Tongue (tissue), 2 donors: ENCODE measurements around the gene AFTPH. TPM values are rescaled to one million over a fixed set of nuclear protein-coding genes. Genes with fewer than 3 reads are reported as not detected.

Source experiments
- DNase-seq: peaks from one replicate; pipeline ENCODE4 v3.0.0-alpha.2; 2015
- total RNA-seq: library from RNA; depleted of rRNA; stranded (reverse); fragments of >200 nt; gene quantifications from one replicate; pipeline ENCODE4 v1.2.3, GENCODE V29; 2014

The AFTPH gene
- total RNA-seq, 1 donor from 2014 or later = 38.9 TPM

DNA sequence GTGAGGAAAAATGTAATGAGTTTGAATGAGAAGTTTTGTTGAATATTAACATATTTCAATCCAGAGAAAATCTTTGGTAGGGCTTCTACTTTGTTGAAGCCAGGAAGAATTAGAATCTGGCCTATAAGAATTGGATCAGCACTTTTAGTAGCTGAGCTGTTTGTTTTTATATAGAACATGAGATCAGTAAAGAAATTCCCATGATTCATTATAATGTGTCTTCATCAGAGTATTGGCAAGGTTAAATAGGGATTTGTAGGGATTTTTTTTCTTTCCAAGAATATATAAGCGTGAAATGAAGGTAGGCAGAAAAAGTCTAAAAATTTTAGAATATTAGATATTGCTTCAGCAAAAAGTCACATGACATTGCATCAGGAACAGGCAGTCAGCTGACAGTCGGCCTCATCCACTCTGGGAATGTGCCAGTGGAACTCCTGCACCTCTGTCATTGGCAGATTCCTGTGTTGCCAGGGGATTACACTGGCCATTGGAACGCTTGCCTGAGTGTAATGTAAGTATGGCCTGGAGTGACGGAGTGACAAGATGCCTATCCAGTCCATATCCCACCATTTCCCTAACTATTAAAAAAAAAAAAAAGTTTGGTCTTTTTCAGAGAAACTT is 69.0 kb downstream of the AFTPH start:
- no peak for DNase-seq

DNA sequence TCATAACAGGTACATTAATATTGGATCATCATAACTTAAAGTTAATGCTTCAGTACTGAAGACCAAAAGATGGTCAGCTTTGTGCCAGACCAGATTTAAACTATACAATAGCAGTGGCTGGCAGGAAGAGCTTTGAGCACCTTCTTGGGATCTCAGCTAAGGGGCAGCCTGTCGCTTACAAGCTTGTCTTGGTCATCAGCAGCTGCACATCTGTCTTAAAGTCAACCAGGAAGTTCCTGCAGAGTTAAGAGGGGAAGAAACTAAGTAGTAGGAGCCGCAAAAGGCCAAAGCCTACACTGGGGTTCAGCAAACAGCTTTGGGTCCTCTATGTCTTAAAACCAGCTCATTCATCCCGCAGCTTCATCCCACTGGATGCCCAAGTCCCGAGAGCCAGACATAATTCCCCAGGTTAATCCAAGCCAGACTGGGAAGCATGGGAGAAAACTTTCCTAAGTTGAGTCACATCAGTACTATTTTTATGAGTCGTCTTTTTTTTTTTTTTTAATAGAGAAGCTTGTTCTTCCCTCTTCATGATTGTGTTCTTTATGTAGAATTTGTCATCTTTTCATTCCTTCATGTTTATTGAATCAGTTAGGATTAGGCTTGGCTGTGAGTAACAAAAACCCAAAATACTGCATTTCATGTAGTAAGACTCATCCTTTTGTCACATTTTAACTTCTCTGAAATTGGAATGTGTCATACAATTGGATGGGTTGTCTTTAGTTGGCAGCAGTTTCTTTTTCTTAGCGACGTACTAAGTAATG is 70.3 kb downstream of the AFTPH start:
- no peak for DNase-seq

DNA sequence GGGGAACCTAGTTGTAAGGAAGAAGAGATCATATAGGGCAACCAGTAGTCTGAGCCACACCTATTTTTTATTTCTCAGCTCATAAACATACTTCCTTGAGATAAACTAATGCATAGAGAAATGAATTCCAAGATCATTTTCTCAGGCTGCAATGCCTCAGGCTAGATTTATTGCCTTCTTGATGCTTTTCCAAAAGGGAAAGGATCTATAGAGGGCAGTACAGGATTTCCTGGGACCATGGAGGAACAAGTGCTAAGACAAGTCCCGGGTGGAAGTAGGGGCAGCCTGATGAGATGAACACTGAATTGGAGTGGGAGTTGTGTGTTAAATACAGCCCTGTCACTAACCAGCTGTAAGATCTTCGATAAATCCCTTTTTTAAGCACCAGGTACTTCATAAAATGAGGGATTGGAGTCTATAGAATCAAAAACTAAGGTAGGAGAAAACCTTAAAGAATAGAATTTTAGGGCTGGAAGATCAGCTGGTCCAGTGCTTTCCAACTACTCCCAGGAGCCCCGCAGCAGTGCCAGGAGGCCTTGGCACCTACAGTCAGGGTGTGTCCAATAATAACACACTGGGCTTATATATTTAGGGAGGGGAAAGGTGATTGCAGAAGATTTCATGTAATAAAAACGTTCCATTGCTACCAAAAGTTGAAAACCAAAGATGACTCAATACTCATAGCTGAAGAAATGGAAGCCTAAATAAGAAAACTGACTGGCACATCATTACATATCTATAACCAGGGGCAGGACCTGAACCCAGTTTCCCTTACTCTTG is 71.5 kb downstream of the AFTPH start:
- DNase-seq = peak; percentile 63

DNA sequence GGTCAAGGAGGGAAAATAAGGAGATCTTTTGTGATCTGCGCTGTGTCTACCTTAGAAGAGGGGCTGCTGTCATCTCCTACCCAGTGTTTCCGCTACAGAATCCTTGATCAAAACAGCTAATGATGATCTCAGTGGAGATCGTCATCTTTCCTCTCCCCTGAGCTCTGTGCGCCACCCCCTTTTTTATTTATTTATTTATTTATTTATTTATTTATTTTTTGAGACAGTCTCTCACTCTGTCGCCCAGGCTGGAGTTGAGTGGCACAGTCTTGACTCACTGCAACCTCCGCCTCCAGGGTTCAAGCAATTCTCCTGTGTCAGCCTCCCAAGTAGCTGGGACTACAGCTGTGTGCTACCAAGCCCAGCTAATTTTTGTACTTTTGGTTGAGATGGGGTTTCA is 74.1 kb downstream of the AFTPH start:
- no peak for DNase-seq

DNA sequence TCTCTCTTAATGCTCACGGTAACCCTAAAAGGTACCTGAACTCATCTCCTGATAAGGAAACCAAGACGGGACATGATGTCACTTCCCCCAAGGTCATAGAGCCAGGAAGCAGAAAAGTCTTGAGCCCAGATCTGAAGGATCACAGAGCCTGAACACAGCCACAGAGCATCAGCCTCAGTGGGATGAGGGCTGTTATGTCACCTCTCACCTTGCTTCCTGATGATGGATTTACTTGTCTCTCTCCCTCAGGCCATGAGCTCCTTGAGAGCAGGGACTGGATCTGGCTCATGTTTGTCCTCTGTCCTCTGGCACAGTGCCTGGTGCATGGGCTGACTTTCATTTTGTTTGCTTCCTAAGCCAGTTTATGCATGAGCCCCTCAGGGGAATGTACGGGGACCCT is 75.3 kb downstream of the AFTPH start:
- DNase-seq = no peak

DNA sequence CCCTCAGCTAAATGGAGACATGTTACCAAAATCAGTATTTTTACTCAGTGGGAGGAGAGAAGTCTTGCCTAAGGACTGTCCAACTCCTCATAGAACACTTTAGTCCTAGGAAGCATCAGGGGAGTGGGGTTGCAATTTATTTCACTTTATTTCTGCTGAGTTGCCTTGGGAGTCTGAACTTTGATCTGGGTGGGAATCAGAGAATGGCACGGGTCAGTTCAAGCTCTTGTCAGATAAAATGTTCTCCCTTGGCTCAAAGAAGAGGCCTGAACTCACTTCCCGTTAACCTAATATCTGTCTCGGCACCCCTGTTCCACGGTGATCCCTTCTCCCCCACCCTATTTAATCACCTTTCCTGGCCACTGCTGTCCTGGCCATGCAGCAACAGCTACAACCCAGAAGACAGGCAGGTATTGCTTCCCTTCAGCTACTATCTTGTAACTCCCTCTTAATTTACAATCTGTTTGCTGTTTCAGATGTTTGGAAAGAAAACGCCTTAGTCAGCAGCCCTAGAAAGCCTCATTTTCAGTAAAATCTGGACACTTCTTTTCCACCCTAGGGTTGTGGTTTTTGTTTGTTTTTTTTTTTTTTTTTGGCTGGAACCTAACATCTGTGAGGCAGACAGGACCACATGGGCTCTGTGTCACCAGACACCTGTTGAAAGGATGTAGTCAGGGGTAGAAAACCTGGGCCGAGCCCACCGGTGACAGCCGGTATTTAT is 77.1 kb downstream of the AFTPH start:
- no peak for DNase-seq

DNA sequence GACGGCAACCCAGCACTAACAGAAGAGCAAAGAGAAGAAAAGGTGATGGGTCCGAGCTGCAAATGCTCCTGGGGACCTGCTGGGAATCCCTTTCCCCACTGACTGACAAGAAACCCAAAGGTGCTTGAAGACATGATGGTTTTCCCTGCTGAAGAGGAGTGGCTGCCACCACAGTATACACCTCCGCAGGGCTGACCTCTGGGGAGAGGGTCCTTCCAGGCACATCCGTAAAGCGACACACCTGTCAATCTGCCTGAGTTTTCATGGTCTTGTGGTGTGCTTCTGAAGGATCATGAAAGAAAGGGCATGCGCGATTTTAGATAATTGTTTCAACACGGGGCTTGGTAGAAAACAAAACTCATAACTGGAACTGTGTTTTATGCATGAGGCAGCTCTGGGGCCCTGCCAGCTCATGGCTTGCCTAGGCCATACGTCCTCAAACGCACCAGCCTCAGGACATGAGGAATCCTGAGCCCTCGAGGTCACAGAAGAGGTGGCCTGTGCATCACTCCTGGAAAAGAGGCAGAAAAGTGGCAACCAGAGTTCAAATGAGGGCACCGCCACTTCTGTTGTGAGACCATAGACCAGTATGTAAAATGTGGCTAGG is 77.8 kb downstream of the AFTPH start:
- no peak for DNase-seq

DNA sequence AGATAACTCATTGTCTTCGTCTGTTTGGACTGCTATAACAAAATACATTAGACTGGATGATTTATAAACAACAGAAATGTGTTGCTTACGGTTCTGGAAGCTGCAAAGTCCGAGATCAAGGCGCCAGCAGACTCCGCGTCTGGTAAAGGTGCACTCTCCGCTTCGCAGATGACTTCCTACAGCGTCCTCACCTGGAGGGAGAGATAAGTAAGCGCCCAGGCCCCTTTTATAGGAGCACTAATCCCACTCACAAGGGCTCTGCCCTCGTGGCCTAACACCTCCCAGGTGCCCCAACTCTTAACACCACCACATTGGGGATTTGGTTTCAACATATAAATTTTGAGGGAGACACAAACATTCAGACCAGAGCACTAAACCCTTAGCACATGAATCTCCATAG is 78.3 kb downstream of the AFTPH start:
- DNase-seq = no peak

DNA sequence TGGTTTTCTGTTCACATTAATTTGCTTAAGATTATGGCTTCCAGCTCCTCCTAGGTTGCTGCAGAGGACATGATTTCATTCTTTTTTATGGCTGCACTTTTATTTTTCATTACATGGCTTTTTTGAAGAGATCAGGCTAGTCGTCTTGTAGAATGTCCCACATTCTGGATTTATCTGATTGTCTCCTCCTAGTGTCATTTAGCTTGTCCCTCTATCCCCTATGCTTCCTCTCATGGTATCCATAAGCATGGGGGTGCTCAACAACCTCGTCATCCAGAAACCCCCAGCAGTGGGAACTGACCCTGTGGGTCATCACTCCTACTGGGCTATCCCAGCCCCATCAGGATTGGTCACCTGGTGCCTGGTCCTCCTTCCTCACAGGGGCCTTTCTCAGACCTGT is 80.0 kb downstream of the AFTPH start:
- no peak for DNase-seq

DNA sequence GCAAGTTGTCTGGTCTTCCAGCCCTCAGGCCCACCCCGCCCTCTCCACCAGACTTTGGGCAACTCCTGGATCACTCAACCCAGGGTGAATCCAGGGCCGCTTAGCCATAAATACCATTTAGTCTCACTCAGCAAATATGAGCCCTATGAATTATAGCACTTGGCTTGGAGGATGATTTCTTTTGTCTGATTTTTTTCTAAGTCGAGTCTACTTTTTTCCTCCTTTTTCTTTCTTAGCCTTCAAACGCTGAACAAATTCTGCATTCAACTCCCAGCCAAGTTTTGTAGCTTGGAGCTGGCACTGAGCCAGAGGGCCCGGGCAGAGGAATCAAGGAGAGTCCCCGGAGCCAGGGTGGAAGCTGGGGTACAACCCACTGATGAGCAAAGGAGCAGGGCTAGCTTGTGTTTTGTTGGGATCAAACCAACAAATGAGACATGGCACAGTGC is 80.9 kb downstream of the AFTPH start:
- peak; percentile 48 for DNase-seq

DNA sequence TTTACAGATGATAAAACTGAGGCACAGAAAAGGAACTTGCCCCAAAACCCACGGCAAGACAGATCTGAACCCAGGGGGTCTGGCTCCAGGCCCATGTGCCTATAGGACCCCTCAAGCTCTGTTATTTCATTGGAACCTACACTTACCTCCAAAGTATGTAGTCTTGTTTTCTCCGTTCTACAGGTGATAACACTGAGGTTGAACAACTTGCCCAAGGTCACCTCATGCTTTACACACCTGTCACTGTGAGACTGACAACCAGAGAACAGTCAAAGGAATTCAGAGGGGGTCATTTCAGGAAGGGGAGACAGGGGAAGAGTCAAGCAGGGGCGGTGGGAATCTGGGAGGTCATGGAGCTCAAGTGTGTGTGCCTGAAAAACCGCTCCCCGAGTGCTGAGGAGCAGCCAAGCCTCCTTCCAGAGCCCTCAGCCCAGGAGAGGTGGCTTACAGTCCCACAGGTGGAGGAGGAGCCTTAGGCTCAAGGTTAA is 81.9 kb downstream of the AFTPH start:
- DNase-seq = no peak

DNA sequence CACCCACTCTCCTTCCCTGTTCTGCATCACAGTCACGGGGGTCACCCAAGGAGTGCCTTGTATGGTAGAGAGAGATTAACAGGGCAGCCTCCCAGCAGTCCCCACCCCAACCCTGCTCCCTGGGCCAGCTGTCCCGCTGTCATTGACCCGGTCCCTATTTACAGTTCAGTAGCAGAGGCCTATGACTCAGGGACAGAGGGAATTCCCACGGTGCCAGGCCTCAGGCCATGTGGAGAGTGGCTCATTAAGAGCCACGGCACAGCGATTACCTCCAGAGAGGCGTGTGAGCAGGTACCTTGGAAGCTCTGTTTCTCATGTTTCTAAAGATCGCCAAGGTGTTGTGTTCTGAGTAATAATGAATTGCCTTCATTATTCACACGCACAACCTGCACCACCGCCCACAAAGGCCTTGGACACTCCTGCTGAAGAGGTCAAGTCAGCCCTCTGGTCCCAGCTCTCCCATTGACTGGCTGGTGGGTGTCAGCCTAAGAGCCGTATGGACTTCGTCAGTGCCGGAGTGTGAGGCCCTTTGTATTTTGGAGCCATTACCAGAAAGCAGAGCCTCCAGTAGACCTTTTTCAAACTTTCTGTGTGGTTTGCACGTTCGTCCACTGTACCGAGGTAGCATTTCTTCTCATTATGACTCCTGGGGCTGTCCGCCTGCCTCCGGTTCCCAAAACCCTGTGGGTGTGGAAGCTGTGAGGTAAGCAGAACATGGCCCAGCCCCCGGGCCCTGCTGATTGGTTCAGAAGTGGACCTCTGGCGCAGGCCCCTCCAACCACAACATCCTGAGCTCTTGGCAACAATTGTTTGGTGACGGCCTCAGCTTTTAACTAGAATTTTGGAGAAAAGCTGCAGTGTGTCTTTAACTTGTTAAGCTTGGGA is 82.6 kb downstream of the AFTPH start:
- DNase-seq = peak; percentile 95

DNA sequence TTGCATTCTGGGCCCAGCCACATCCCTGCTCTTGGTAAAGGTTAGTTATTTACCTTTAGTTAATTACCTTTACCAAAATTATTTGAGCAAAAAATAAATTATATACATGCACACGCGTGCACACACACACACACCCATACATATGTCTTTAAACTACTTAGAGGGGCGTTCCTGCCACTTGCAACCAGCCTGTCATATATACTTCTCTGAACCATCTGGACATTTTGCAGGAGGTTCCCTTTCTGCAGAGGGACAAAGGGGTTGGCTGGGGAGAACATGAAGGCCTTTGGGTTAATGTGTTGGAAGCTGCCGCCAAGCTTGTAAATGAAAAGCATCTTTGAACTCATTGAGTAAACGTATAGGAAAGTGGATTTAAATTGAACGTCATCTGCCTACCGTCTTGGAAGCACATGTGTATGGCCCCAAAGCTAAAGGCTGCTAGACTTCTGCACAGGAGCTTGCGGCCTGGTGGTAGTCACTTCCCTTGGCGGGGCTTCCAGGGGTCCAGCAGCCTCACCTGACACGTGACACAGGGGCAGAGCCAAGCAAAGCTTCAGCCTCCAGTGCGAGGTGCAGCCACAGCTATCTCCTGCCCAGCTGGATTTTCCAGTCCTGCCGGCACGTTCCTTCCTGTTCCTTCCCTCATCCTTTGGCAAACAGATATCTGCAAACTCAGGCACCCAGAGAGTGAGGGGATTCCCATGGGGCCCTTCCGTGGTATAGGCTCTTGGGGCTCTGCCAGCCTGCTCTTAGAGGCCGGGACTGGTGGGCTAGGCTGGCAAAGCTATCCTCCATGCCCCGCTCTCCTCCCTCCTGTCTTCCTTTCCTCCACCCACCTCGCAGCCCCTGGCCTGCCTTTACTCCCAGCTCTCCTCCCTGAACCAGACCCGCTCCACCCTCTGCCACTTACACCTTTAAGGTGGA is 83.5 kb downstream of the AFTPH start:
- DNase-seq = peak; percentile 73

DNA sequence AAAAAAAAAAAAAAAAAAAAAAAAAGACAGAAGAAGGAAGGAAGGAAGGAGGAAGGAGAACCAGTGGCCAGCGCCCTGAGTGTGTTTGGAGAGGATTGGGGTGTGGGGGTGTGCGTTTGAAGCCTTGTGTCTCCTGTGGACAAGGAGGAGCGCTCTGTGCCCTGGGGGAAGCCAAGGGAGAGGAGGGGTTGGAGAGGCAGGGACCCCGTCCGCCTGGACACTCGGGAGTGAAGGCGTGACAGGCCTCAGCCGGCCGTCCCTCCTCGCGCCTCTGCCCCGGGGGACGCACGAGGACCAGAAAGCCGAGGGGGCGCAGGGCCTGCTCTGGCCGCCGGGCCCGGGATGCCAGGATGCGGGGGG is 84.7 kb downstream of the AFTPH start:
- no peak for DNase-seq

DNA sequence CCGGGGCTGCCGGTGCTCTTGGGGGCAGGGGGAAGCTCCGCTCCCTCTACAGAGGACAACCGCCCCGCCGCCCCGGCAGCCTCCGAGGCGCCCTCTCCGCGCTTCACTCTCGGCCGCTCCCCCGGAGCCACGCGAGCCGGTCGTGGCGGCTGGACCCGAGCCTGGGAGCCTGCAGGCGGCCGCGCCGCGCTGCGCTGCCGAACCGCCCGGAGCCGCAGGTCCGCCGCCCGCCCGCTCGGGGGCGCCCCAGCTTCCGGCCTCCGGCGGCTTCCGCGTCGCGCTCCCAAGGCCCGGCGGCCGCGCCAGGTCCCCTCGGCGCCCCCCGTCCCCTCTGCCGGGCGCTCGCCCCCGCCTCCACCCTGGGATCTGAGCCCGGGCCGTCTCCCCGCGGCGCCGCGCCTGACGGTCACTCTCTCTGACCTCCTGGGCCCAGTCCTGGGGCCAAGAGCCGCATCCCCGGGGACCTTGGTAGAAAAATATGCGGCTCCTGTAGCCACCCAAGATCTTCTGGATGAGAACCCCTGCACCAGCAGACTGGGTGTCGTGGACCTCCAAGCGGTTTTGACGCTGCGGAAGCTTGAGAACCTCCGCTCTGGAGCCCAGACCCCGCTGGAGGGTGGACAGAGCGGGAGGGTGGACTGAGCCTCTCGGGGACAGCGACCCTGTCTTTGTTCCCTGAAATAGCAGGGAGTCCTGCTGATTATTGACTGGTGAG is 85.3 kb downstream of the AFTPH start:
- peak; percentile 63 for DNase-seq

DNA sequence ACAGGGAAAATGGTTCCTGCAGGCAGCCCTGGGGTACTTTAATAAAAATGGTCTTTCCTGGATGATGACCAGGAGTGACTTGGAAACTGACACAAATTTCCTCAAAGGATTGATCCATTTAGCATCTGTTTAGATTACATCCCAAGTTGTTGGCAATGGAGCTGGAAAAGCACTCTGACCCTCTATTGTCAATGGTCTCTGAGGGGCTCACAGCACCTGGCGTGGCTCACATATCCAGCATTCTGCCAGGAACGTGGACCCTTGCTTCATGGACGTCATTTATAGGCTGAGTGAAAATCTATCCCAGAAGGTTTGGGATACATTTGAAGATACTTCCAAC is 85.8 kb downstream of the AFTPH start:
- peak; percentile 64 for DNase-seq

DNA sequence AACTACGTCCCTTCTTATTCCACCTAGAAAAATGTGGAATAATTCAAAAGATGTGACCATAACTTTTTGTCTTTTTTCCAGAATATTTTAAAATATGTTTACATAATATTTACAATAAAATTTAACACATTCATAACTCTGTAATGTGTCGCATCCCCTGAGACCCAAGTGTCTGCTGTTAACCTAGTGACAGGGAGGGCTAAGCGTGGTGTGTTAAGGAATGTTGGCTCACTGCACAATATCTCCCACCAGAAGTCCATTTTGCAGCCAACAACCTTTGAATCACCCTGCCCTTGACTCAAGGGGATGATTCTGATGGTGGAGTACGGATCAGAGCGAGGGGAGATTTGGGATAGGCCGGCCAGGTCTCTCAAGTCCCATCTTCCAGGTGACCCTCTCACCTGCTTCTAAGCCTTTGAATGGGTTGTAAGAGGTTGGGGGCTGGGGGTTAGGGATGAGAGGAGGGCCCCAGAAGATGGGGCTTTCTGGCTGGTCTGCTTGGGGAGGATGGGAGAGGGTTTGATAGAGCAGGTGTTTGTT is 86.3 kb downstream of the AFTPH start:
- no peak for DNase-seq

DNA sequence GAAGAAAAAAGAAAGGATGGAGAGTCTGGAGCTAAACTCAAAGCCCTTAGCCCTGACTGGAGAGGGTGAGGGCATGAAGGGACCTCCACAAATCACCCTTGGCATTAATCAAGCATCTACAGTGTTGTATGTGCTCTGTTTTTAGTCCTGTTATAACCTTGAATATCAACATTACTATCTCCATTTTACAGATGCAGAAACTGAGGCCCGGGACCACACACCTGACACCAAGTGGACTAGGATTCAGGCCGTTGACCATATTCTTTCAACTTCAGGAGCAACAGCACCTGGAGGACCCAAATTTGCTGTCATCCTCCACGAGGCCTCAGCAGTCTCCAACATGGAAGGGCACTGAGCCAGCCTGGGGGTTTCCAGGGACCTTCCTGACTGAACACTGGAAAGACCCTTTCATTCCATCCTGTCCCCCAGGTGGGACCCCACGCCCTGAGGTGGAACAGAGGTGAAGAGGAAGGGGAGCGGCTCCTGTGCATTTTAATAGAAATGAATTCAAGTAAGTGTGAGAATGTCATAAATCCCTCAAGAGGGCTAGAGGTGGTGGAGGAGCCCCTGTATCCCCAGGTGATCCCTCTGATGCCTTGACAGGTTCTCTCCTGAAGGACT is 88.6 kb downstream of the AFTPH start:
- DNase-seq = no peak

DNA sequence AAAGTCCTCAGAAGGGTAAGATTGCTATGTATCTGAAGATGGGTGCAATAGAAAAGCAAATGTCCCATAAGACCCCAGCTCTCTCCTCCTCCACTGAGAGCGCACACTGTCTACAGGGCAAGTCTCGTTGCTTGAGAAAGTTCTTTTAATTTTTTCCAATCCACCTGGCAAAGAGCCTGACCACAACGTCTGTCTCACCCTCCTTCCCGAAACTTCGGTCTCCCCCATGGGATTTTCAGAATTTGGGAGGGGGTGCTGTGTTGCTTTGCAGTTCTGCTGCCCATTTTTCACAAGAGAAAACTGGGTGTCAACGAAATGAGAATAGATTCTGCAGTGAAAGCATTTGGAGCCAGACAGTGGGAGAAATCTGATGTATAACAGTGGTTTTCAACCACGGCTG is 89.1 kb downstream of the AFTPH start:
- DNase-seq = no peak
